Measurements from ENCODE around the gene MB.

Gene MB

GRCh38 chr22:35589071-35589755, 27.9 kb downstream of the MB start (continued):
- TF ChIP-seq ZNF148 (tag by site-specific recombination; IDR thresholded peaks at IDR 0.05; ENCODE audit: borderline replicate concordance) (no peak), ZSCAN30 (tag by site-specific recombination; IDR thresholded peaks at IDR 0.05) (peak; percentile 44; the same call in 1 of the 2 replicates), ZFP41 (tag by site-specific recombination; IDR thresholded peaks at IDR 0.05; ENCODE audit: borderline replicate concordance) (no peak), ZNF768 (tag by site-specific recombination; IDR thresholded peaks at IDR 0.05) (no peak), ZNF629 (tag by site-specific recombination; IDR thresholded peaks at IDR 0.05) (peak; percentile 70; the same call in 1 of the 2 replicates), REPIN1 (tag by site-specific recombination; IDR thresholded peaks at IDR 0.05; ENCODE audit: low read depth) (no peak), ZNF624 (tag by site-specific recombination; IDR thresholded peaks at IDR 0.05) (no peak)

GRCh38 chr22:35587896-35588295, 29.2 kb downstream of the MB start:
- ChIA-PET CTCF (interaction anchor here (1.0 kb wide), 1 partner anchor 157 kb away, joined by 6 read pairs; no protein-coding TSS in a partner anchor), POLR2A (no interaction called here)
- Histone ChIP-seq H3K9me3 (ENCODE audit: control insufficient read depth, insufficient read depth, low read depth, low read length) (no peaks in the 10 kb centered on the region), H3K27ac (ENCODE audit: extremely low read depth, low read depth, low read length) (no peak overlapping the region), H3K4me1 (ENCODE audit: control insufficient read depth, insufficient read depth, low read length) (peaks cover 7% of the 10 kb centered on the region; the same call in 1 of the 2 replicates), H3K36me3 (ENCODE audit: control insufficient read depth in 2 of 2, insufficient read depth in 1 of 2, low read length in 2 of 2) (no peaks in the 10 kb centered on the region), H3K4me3 (ENCODE audit: low read depth, low read length) (no peak overlapping the region)
- TF ChIP-seq ZNF692 (tag by site-specific recombination; IDR thresholded peaks at IDR 0.05) (no peak), ZNF561 (tag by site-specific recombination; IDR thresholded peaks at IDR 0.05; ENCODE audit: borderline replicate concordance) (no peak), ZSCAN4 (tag by site-specific recombination; IDR thresholded peaks at IDR 0.05) (no peak), ZNF549 (tag by site-specific recombination; IDR thresholded peaks at IDR 0.05) (no peak), SP2 (tag by site-specific recombination; IDR thresholded peaks at IDR 0.05) (no peak), GLIS2 (tag by site-specific recombination; IDR thresholded peaks at IDR 0.05) (no peak)

- ChIA-PET POLR2A (no interaction called here), CTCF (interaction anchor here (0.6 to 1.0 kb wide), 2 partner anchors 16 to 157 kb away, joined by 3 to 6 read pairs; no protein-coding TSS in a partner anchor)
- H3K27ac ChIP-seq (ENCODE audit: extremely low read depth, low read depth, low read length) = no peak overlapping the region
- peaks cover 7% of the 10 kb centered on the region; the same call in 1 of the 2 replicates for H3K4me1 ChIP-seq (ENCODE audit: control insufficient read depth, insufficient read depth, low read length)
- no peaks in the 10 kb centered on the region for H3K9me3 ChIP-seq (ENCODE audit: control insufficient read depth, insufficient read depth, low read depth, low read length)
- no peak overlapping the region for H3K4me3 ChIP-seq (ENCODE audit: low read depth, low read length)
- H3K36me3 ChIP-seq (ENCODE audit: control insufficient read depth in 2 of 2, insufficient read depth in 1 of 2, low read length in 2 of 2) = no peaks in the 10 kb centered on the region
- TF ChIP-seq ZNF664 (tag by site-specific recombination; IDR thresholded peaks at IDR 0.05) (no peak), GLI4 (tag by site-specific recombination; IDR thresholded peaks at IDR 0.05) (no peak), ZNF660 (tag by site-specific recombination; IDR thresholded peaks at IDR 0.05) (no peak), KLF8 (tag by site-specific recombination; IDR thresholded peaks at IDR 0.05) (no peak), ZNF707 (tag by site-specific recombination; IDR thresholded peaks at IDR 0.05) (no peak), ZNF704 (tag by site-specific recombination; IDR thresholded peaks at IDR 0.05) (no peak), ZIC2 (tag by site-specific recombination; IDR thresholded peaks at IDR 0.05) (peak; percentile 78), ZNF670 (tag by site-specific recombination; IDR thresholded peaks at IDR 0.05; ENCODE audit: low read depth) (no peak), YY1 (tag by site-specific recombination; IDR thresholded peaks at IDR 0.05) (no peak), ZNF311 (tag by site-specific recombination; IDR thresholded peaks at IDR 0.05; ENCODE audit: borderline replicate concordance) (no peak), ZNF488 (tag by site-specific recombination; IDR thresholded peaks at IDR 0.05) (no peak), GLIS1 (tag by site-specific recombination; IDR thresholded peaks at IDR 0.05) (0 out of 2 replicates have a peak, but pooled peaks have one; percentile 15)
Measured at GRCh38 chr22:35587447-35587870, 29.7 kb downstream of the MB start.

Data from HEK293 (cell line).